22Rv1 (cell line): ENCODE data around the gene STUB1.
A peak's percentile ranks its signal among the peaks of the same experiment; 100 is the strongest.

Experiments used
- H3K27ac ChIP-seq: fragments of 450-650 bp; 2 replicates; pipeline ENCODE4 v1.5.1; 2017
- ZFX ChIP-seq: fragments of 450-650 bp; IDR thresholded peaks from 2 replicates; pipeline ENCODE4 v1.6.1; 2017; ENCODE audit warnings: antibody characterized with exemption, borderline replicate concordance
- TF ChIP-seq, protein P1 (sequence below): fragments of 450-650 bp; IDR thresholded peaks from 2 replicates; pipeline ENCODE4 v1.5.1; 2017; ENCODE audit warnings: mild to moderate bottlenecking

STUB1 gene

DNA sequence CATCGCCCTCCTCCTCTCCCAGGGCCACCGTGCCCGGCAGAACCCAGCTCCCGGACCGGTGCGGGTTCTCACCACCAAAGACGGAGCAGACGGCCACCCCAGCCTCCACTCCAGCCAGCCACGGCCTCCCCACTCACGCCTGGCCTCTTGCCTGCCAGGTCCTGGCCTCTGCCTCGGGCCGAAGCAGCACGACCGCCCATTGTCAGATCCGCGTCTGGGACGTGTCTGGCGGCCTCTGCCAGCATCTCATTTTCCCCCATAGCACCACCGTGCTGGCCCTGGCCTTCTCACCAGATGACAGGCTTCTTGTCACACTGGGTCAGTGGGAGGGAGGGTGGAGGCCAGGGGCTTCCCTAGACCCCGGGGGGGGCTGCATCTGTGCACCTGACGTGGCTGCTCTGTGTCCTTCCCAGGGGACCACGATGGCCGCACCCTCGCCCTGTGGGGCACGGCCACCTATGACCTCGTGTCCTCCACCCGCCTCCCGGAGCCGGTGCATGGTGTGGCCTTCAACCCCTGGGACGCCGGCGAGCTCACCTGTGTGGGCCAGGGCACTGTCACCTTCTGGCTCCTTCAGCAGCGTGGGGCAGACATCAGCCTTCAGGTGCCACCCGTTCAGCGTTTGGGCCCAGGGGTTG, 18.9 kb upstream of the STUB1 start:
- TF ChIP-seq, protein P1, sequence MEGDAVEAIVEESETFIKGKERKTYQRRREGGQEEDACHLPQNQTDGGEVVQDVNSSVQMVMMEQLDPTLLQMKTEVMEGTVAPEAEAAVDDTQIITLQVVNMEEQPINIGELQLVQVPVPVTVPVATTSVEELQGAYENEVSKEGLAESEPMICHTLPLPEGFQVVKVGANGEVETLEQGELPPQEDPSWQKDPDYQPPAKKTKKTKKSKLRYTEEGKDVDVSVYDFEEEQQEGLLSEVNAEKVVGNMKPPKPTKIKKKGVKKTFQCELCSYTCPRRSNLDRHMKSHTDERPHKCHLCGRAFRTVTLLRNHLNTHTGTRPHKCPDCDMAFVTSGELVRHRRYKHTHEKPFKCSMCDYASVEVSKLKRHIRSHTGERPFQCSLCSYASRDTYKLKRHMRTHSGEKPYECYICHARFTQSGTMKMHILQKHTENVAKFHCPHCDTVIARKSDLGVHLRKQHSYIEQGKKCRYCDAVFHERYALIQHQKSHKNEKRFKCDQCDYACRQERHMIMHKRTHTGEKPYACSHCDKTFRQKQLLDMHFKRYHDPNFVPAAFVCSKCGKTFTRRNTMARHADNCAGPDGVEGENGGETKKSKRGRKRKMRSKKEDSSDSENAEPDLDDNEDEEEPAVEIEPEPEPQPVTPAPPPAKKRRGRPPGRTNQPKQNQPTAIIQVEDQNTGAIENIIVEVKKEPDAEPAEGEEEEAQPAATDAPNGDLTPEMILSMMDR, result no peak
- TF ChIP-seq ZFX, result no peak
- peak overlapping the region; percentile 65 for H3K27ac ChIP-seq

DNA sequence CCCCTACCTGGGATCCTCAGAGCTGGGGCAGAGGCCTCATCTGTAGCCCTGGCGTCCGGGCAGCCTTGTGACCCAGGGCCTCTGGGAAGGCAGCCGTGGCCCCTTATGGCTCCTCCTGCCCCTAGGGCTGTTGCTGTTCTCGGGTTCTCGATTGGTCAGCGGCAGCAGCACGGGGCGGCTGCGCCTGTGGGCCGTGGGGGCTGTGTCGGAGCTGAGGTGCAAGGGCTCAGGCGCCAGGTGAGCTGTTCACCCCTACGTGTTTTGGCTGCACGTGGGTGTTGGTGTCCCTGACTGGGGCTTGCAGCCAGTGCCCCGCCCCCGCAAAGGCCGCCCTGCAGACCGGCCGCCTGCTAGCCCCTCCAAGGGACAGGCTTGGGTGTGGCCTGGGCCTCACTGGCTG, 18.1 kb upstream of the STUB1 start:
- no peak for TF ChIP-seq ZFX
- TF ChIP-seq, protein P1, result no peak
- H3K27ac ChIP-seq, result peak overlapping the region; percentile 65; the same call in 1 of the 2 replicates

DNA sequence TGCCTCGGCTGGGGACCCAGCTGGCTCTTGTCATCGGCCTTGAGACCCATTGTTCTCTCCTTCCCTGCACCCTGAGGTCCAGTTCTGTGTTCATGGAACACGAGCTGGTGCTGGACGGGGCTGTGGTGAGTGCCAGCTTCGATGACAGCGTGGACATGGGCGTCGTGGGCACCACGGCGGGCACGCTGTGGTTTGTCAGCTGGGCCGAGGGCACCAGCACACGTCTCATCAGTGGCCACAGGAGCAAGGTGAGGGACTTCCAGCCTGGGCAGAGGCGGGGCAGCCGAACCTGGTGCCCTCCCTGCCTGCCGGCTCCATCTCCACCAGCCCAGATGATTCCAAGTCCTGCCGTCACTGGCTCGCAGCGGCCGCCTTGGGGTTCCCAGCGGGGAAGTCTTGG, 17.6 kb upstream of the STUB1 start:
- TF ChIP-seq ZFX, result no peak
- H3K27ac ChIP-seq, result no peak overlapping the region

DNA sequence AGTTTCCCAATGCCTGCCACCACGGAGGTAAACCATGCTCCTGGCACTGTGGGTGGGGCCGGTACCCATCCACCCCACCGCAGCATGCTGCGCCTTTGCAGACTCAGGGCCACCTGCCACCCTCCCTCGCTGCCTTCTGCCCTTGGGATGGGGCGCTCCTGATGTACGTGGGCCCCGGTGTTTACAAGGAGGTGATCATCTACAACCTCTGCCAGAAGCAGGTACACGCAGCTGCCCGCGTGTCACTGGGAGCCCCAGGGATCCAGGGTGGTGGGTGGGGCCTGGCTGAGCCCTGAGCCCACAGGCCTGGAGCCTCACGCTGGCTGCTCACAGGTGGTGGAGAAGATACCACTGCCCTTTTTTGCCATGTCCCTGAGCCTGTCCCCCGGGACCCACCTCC, 13.6 kb upstream of the STUB1 start:
- peak overlapping the region; percentile 88 for H3K27ac ChIP-seq
- TF ChIP-seq, protein P1, result no peak
- no peak for TF ChIP-seq ZFX

DNA sequence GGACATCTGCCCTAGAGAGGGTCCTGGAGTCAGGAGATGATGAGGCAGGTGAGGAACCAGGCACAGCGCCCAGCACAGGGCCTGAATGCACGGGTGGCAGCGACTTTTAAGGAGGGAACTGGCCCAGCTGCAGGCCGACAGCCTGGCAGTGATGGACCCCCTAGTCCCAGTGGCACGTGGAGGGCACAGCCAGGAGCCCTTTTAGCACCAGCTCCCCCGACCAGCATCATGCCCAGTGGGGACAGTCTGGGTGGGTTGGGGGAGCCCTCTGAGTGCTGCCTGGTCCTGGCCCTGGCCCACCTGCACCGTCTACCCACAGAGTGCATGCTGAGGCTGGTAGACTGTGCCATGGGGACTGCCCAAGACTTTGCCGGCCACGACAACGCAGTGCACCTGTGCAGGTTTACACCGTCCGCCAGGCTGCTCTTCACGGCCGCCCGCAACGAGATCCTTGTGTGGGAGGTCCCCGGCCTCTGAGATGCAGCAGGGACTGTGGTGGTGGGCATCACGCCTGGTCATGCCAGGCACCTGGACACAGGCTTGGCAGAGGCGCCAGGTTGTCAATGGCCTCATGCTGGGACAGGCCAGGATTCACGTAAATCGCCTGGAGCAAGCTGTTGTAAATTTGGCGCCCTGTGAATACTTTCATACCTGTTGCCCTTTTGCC, 13.0 kb upstream of the STUB1 start:
- TF ChIP-seq ZFX, result no peak
- TF ChIP-seq, protein P1, result no peak
- peak overlapping the region; percentile 88 for H3K27ac ChIP-seq

DNA sequence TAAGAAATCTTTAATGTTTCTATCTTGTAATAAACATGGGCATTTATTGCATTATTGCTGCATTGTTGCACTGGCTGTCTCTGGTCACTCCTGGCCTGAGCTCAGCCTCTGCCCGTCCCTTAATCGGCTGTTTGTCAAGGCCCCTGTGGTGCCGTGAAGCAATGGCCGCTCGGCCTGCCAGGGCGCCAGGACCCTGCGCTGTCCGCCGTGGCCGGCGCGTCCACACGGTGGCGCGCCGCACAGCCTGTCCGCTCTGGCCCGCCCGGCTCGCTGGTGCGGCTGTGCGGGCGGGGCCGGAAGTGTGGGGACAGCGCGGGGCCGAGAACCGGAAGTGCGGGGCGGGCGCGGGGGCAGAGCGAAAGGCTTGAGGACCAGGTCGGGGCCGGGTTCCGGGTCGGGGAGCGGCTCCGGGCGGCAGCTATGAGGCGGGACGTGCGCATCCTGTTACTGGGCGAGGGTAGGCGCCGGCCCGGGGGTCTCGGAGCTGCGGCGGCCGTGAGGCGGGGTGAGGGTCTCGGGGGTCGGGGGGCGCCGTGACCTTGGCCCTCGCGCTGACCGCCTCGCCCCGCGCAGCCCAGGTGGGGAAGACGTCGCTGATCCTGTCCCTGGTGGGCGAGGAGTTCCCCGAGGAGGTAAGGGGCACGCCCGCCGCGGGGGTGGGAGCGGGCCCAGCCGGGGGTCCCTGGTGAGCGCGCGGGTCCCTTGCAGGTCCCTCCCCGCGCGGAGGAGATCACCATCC, 12.3 kb upstream of the STUB1 start, which contains the start of gene RHOT2:
Gene RHOT2 (plus strand): TSS at position 353 of the 739 bp plus-strand sequence. CDS start 68 bp downstream, at position 421.
- TF ChIP-seq ZFX, result no peak
- TF ChIP-seq, protein P1, result peak; percentile 98
- H3K27ac ChIP-seq, result peak within 1 kb of the TSS; percentile 88

DNA sequence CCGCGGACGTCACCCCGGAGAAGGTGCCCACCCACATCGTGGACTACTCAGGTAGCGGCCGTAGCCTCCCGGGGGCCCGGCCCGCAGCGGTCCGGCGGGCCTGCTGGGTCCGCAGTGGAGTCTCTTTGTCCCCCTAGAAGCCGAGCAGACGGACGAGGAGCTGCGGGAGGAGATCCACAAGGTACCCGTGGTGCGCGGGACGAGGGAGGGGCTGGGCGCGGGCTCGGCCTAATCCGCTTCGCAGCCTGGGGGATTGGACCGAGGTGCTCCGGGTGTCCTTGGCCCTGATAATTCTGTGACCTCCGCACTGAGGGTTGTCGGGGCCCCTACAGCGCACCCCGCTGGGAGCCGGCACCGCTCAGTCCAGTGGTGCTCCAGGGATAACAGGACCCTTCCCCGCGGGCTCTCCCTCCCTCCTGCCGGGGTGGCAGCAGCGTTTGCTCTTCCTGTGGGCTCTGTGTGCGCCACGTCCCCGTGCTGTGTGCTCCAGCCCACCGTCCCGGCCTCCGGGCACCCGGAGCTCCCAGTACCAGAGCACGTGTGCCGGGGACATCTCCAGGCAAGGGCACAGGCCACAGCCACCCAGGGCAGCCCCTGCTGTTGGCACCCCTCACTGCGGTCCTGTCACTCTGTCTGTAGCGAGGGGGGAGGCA, 11.6 kb upstream of the STUB1 start:
- H3K27ac ChIP-seq, result peak overlapping the region; percentile 88
- no peak for TF ChIP-seq ZFX
- TF ChIP-seq, protein P1, result no peak
